OCI-LY7 (cell line): ENCODE measurements around the gene CAMK1G. TPM values are rescaled to one million over a fixed set of nuclear protein-coding genes. Genes with fewer than 3 reads are reported as not detected.

Experiments used
- BruUV-seq: library from RNA; stranded (reverse); fragments of 400-500 nt; replicated peaks from 2 replicates; lab custom pipeline; 2021; lab: Mats Ljungman, UMichigan
- CTCF ChIA-PET: fragments of 300-600 bp; sonication (Branson Sonifier 250); formaldehyde crosslinking; loops from one replicate; lab custom pipeline; 2022; ENCODE audit warnings: antibody characterized with exemption; ENCODE audit not compliant: unreplicated experiment; lab: Charles Lee
- POLR2A ChIA-PET: fragments of 300-600 bp; sonication (Branson Sonifier 250); formaldehyde crosslinking; loops from one replicate; lab custom pipeline; 2022; ENCODE audit warnings: antibody characterized with exemption; lab: Charles Lee
- DNase-seq: peaks from one replicate; pipeline ENCODE4 v3.0.0-alpha.2; 2015; ENCODE audit warnings: low spot score
- H2AFZ ChIP-seq: fragments of 200-600 bp; sonication (generic), shearing (Covaris generic); 2 replicates; pipeline ENCODE4 v1.6.1; 2014; ENCODE audit warnings: mild to moderate bottlenecking, antibody characterized with exemption, low read length, moderate library complexity
- H3K27ac ChIP-seq: fragments of 200-600 bp; sonication (generic); 2 replicates; pipeline ENCODE4 v1.5.1; 2014; ENCODE audit warnings: mixed run types, low read depth, mild to moderate bottlenecking, moderate library complexity, low read length, inconsistent platforms; ENCODE audit not compliant: poor library complexity, severe bottlenecking
- H3K36me3 ChIP-seq: fragments of 200-600 bp; sonication (generic); 2 replicates; pipeline ENCODE4 v1.6.1; 2014; ENCODE audit warnings: mild to moderate bottlenecking, antibody characterized with exemption, low read length, moderate library complexity, mixed read lengths; ENCODE audit not compliant: insufficient read depth
- H3K4me1 ChIP-seq: fragments of 200-600 bp; sonication (generic); 2 replicates; pipeline ENCODE4 v1.5.1; 2014; ENCODE audit warnings: mild to moderate bottlenecking, low read length; ENCODE audit not compliant: insufficient read depth, poor library complexity, severe bottlenecking
- H3K4me2 ChIP-seq: fragments of 200-600 bp; sonication (generic); 2 replicates; pipeline ENCODE4 v1.6.1; 2014; ENCODE audit warnings: mild to moderate bottlenecking, low read length
- H3K4me3 ChIP-seq: fragments of 200-600 bp; sonication (generic); 2 replicates; pipeline ENCODE4 v1.5.1; 2014; ENCODE audit warnings: mild to moderate bottlenecking, low read depth, low read length; ENCODE audit not compliant: poor library complexity, severe bottlenecking
- H3K79me2 ChIP-seq: fragments of 200-600 bp; sonication (generic); 2 replicates; pipeline ENCODE4 v1.6.1; 2016; ENCODE audit warnings: low read depth, mild to moderate bottlenecking, low read length, moderate library complexity, mixed read lengths; ENCODE audit not compliant: insufficient read depth
- H3K9me2 ChIP-seq: fragments of 200-600 bp; sonication (generic); 2 replicates; pipeline ENCODE4 v1.6.1; 2016; ENCODE audit warnings: mild to moderate bottlenecking, low read length, mixed read lengths; ENCODE audit not compliant: insufficient read depth
- H3K9me3 ChIP-seq: fragments of 200-600 bp; sonication (generic); 2 replicates; pipeline ENCODE4 v1.6.1; 2014; ENCODE audit warnings: mild to moderate bottlenecking, mixed run types, low read length, mixed read lengths
- H4K20me1 ChIP-seq: fragments of 200-600 bp; sonication (generic); 2 replicates; pipeline ENCODE4 v1.6.1; 2014; ENCODE audit warnings: mild to moderate bottlenecking, antibody characterized with exemption, low read length, moderate library complexity, mixed read lengths; ENCODE audit not compliant: insufficient read depth
- CTCF ChIP-seq: fragments of 200-600 bp; sonication (generic); conservative IDR thresholded peaks from 2 replicates; pipeline ENCODE4 v1.5.1; 2014; ENCODE audit warnings: mild to moderate bottlenecking, antibody characterized with exemption, low read length, moderate library complexity, mixed read lengths
- EZH2phosphoT487 ChIP-seq: fragments of 200-600 bp; sonication (generic); IDR thresholded peaks from 2 replicates; pipeline ENCODE4 v1.6.1; 2018; ENCODE audit warnings: low read depth, borderline replicate concordance, mild to moderate bottlenecking, mixed run types, antibody characterized with exemption, low read length, moderate library complexity, mixed read lengths
- intact Hi-C: fragments of 100-400 bp; cut with micrococcal nuclease; formaldehyde crosslinking; loops from one replicate; pipeline ENCODE4 v1.10.0; 2022; ENCODE audit not compliant: unreplicated experiment
- total RNA-seq, 2 experiments: library from RNA; depleted of rRNA in 1 of 2; stranded (reverse); fragments of >200 nt in 1 of 2; shearing (Covaris generic) in 1 of 2; gene quantifications; 2 replicates each; pipeline ENCODE4 v1.2.3, GENCODE V29; 2014 to 2022

Gene CAMK1G
- total RNA-seq, 2 experiments from 2014 or later: not detected

- Histone ChIP-seq H3K79me2 (no peaks in the 10 kb centered on the region), H3K36me3 (no peaks in the 10 kb centered on the region), H3K27ac (no peak overlapping the region), H3K9me3 (no peaks in the 10 kb centered on the region), H3K4me3 (no peak overlapping the region), H3K9me2 (no peaks in the 10 kb centered on the region), H2AFZ (no peak overlapping the region), H4K20me1 (no peaks in the 10 kb centered on the region), H3K4me2 (no peak overlapping the region), H3K4me1 (no peaks in the 10 kb centered on the region)
- POLR2A ChIA-PET: interaction anchor here (0.6 kb wide), 1 partner anchor 1123 kb away, joined by 4 read pairs; no protein-coding TSS in a partner anchor
- intact Hi-C loops: no loop called here
- TF ChIP-seq CTCF (no peak), EZH2phosphoT487 (no peak)
- CTCF ChIA-PET: no interaction called here
- BruUV-seq: no TSS peak
- no peak for DNase-seq
Measured at GRCh38 chr1:209620487-209620884, 37.0 kb downstream of the CAMK1G start.

GRCh38 chr1:209621286-209621685 is 37.8 kb downstream of the CAMK1G start:
- no TSS peak for BruUV-seq

More at GRCh38 chr1:209621286-209621685, 37.8 kb downstream of the CAMK1G start:
- TF ChIP-seq CTCF: no peak
- TF ChIP-seq EZH2phosphoT487: no peak
- no peak overlapping the region for H3K4me3 ChIP-seq
- no peaks in the 10 kb centered on the region for H4K20me1 ChIP-seq
- H3K9me2 ChIP-seq: no peaks in the 10 kb centered on the region
- H3K4me2 ChIP-seq: no peak overlapping the region
- no peak for DNase-seq
- no peak overlapping the region for H2AFZ ChIP-seq
- H3K4me1 ChIP-seq: no peaks in the 10 kb centered on the region
- H3K9me3 ChIP-seq: no peaks in the 10 kb centered on the region
- POLR2A ChIA-PET: no interaction called here
- CTCF ChIA-PET: no interaction called here
- no peaks in the 10 kb centered on the region for H3K36me3 ChIP-seq
- H3K79me2 ChIP-seq: no peaks in the 10 kb centered on the region
- H3K27ac ChIP-seq: no peak overlapping the region
- intact Hi-C loops: no loop called here
